HCT116 (cell line): ENCODE data around the gene MCRS1. TPM values are rescaled to one million over a fixed set of nuclear protein-coding genes. Genes with fewer than 3 reads are reported as not detected.

Experiments used
- ATAC-seq: fragments of 200-7000 bp; cut with Tn5 transposase; 2 replicates; pipeline ENCODE4 v1.9.1; 2020; ENCODE audit warnings: mild to moderate bottlenecking, moderate library complexity
- BruUV-seq: library from RNA; stranded (reverse); fragments of 400-500 nt; replicated peaks from 2 replicates; lab custom pipeline; 2021; lab: Mats Ljungman, UMichigan
- CTCF ChIA-PET: fragments of 300-600 bp; sonication (Branson Sonifier 250); formaldehyde crosslinking; loops from one replicate; lab custom pipeline; 2021; ENCODE audit warnings: antibody characterized with exemption; lab: Charles Lee
- POLR2A ChIA-PET: fragments of 300-600, 350-600 bp; sonication (Branson Sonifier 250); formaldehyde crosslinking; loops from one replicate; lab custom pipeline; 2021; ENCODE audit warnings: antibody characterized with exemption; lab: Charles Lee
- RAD21 ChIA-PET, 2 experiments: fragments of 300-600 bp; sonication (Branson Sonifier 250); formaldehyde crosslinking; loops; one replicate each; lab custom pipeline; 2023; ENCODE audit warnings: low total read pairs in 2 of 2; ENCODE audit not compliant: uncharacterized antibody in 2 of 2, unreplicated experiment in 2 of 2, low non-redundant PET in 1 of 2; lab: Charles Lee
- DNase-seq: peaks from one replicate; pipeline ENCODE4 v3.0.0-alpha.2; 2010; ENCODE audit warnings: low read depth, low spot score
- H2AFZ ChIP-seq: fragments of 200-600 bp; shearing (Covaris generic), sonication (generic); 2 replicates; pipeline ENCODE4 v1.6.1; 2017; ENCODE audit warnings: low read depth, mixed run types, mixed read lengths, antibody characterized with exemption, low read length; ENCODE audit not compliant: poor library complexity, severe bottlenecking
- H3K27ac ChIP-seq: 2 replicates; pipeline ENCODE4 v1.5.1; 2012; ENCODE audit warnings: low read depth, low read length
- H3K27me3 ChIP-seq: fragments of 200-600 bp; sonication (generic); 2 replicates; pipeline ENCODE4 v1.6.1; 2016; ENCODE audit warnings: mixed run types, low read length, mixed read lengths; ENCODE audit not compliant: insufficient read depth
- H3K36me3 ChIP-seq, 2 experiments: fragments of 200-500 bp in 1 of 2; fragments of 200-600 bp in 1 of 2; sonication (Bioruptor generic) in 1 of 2; sonication (generic) in 1 of 2; 2 replicates each; pipeline versions ENCODE4 v1.5.1 to v1.6.1; 2014 to 2016; ENCODE audit warnings: low read length in 2 of 2, inconsistent platforms in 1 of 2, mixed read lengths in 1 of 2, mixed run types in 1 of 2; ENCODE audit not compliant: insufficient read depth in 2 of 2, control insufficient read depth in 1 of 2
- H3K4me1 ChIP-seq, 2 experiments: fragments of 200-600 bp in 1 of 2; sonication (generic) in 1 of 2; 2 replicates each; pipeline versions ENCODE4 v1.5.1 to v1.6.1; 2012 to 2017; ENCODE audit warnings: low read length in 2 of 2, inconsistent platforms in 1 of 2, mild to moderate bottlenecking in 1 of 2, mixed read lengths in 1 of 2, mixed run types in 1 of 2, moderate library complexity in 1 of 2; ENCODE audit not compliant: insufficient read depth in 2 of 2, control insufficient read depth in 1 of 2
- H3K4me2 ChIP-seq: fragments of 200-600 bp; sonication (generic); 2 replicates; pipeline ENCODE4 v1.6.1; 2017; ENCODE audit warnings: mixed run types, low read length, mixed read lengths
- H3K4me3 ChIP-seq, 2 experiments: fragments of 200-600 bp in 1 of 2; sonication (generic) in 1 of 2; replicated peaks in 1 of 2; 2 replicates each; pipeline ENCODE4 v1.5.1; 2011 to 2016; ENCODE audit warnings: low read length in 2 of 2, control low read depth in 1 of 2, low read depth in 1 of 2, mild to moderate bottlenecking in 1 of 2, mixed read lengths in 1 of 2, mixed run types in 1 of 2
- H3K79me2 ChIP-seq: fragments of 200-600 bp; sonication (generic); 2 replicates; pipeline ENCODE4 v1.6.1; 2017; ENCODE audit warnings: mild to moderate bottlenecking, mixed run types, low read length, moderate library complexity, mixed read lengths; ENCODE audit not compliant: insufficient read depth
- H3K9ac ChIP-seq: fragments of 200-600 bp; sonication (generic); 2 replicates; pipeline ENCODE4 v1.6.1; 2016; ENCODE audit warnings: low read length, mixed read lengths
- H3K9me2 ChIP-seq: fragments of 200-600 bp; sonication (generic), shearing (Covaris generic); 2 replicates; pipeline ENCODE4 v1.6.1; 2017; ENCODE audit warnings: mixed run types, mild to moderate bottlenecking, moderate library complexity; ENCODE audit not compliant: insufficient read depth
- H3K9me3 ChIP-seq, 2 experiments: fragments of 200-500 bp in 1 of 2; fragments of 200-600 bp in 1 of 2; sonication (Bioruptor generic) in 1 of 2; sonication (generic) in 1 of 2; 2 replicates each; pipeline ENCODE4 v1.6.1; 2014 to 2017; ENCODE audit warnings: low read length in 2 of 2, mixed read lengths in 2 of 2, inconsistent platforms in 1 of 2, low read depth in 1 of 2, mild to moderate bottlenecking in 1 of 2, mixed run types in 1 of 2, moderate library complexity in 1 of 2; ENCODE audit not compliant: control insufficient read depth in 1 of 2, insufficient read depth in 1 of 2
- H4K20me1 ChIP-seq: fragments of 200-600 bp; sonication (generic), shearing (Covaris generic); 2 replicates; pipeline ENCODE4 v1.6.1; 2017; ENCODE audit warnings: mixed run types, mild to moderate bottlenecking, moderate library complexity; ENCODE audit not compliant: insufficient read depth
- ATF3 ChIP-seq: IDR thresholded peaks from 2 replicates; pipeline ENCODE4 v1.6.1; 2012
- CEBPB ChIP-seq: IDR thresholded peaks from 2 replicates; pipeline ENCODE4 v1.6.1; 2012; ENCODE audit warnings: low read depth
- ELF1 ChIP-seq: IDR thresholded peaks from 2 replicates; pipeline ENCODE4 v1.6.1; 2012; ENCODE audit warnings: low read depth, borderline replicate concordance
- EZH2phosphoT487 ChIP-seq: fragments of 200-600 bp; IDR thresholded peaks from 2 replicates; pipeline ENCODE4 v1.6.1; 2018; ENCODE audit warnings: antibody characterized with exemption, borderline replicate concordance
- FOSL1 ChIP-seq: IDR thresholded peaks from 2 replicates; pipeline ENCODE4 v1.6.1; 2012; ENCODE audit warnings: low read depth
- JUND ChIP-seq: IDR thresholded peaks from 2 replicates; pipeline ENCODE4 v1.6.1; 2012
- MAX ChIP-seq: IDR thresholded peaks from 2 replicates; pipeline ENCODE4 v1.6.1; 2012
- RAD21 ChIP-seq: IDR thresholded peaks from 2 replicates; pipeline ENCODE4 v1.6.1; 2012; ENCODE audit warnings: low read depth, mild to moderate bottlenecking
- REST ChIP-seq: IDR thresholded peaks from 2 replicates; pipeline ENCODE4 v1.6.1; 2012; ENCODE audit warnings: low read depth
- SIN3A ChIP-seq: IDR thresholded peaks from 2 replicates; pipeline ENCODE4 v1.6.1; 2012; ENCODE audit warnings: low read depth
- SP1 ChIP-seq: IDR thresholded peaks from 2 replicates; pipeline ENCODE4 v1.6.1; 2012; ENCODE audit warnings: low read depth
- TCF7L2 ChIP-seq: IDR thresholded peaks from 2 replicates; pipeline ENCODE4 v1.7.0; 2011; ENCODE audit warnings: borderline replicate concordance, inconsistent platforms; ENCODE audit not compliant: insufficient read depth, insufficient read length; ENCODE audit errors: extremely low read depth
- intact Hi-C: fragments of 100-400 bp; cut with micrococcal nuclease; formaldehyde crosslinking; loops from 2 replicates; pipeline ENCODE4 v1.10.0; 2022
- total RNA-seq: library from RNA; stranded (reverse); gene quantifications from one replicate; pipeline ENCODE4 v1.2.1, GENCODE V29; 2021; ENCODE audit not compliant: unreplicated experiment
- TF ChIP-seq, protein P1 (sequence below): IDR thresholded peaks from 2 replicates; pipeline ENCODE4 v1.6.1; 2011; ENCODE audit warnings: mild to moderate bottlenecking, low read length, moderate library complexity; ENCODE audit not compliant: insufficient replicate concordance; ENCODE audit errors: extremely low read depth

The MCRS1 gene
- total RNA-seq, 1 experiment from 2014 or later: 91.9 TPM

GRCh38 chr12:49584591-49584990 lies 16.6 kb upstream of the MCRS1 start:
- Histone ChIP-seq H3K4me2 (no peak overlapping the region), H3K9me2 (no peaks in the 10 kb centered on the region), H3K9ac (no peak overlapping the region), H3K9me3 (no peaks in the 10 kb centered on the region), H3K27me3 (no peaks in the 10 kb centered on the region), H3K36me3 (peaks cover 0 to 2% of the 10 kb centered on the region in 2 experiments; a peak in 1 of 4 replicates), H3K4me3 (no peak overlapping the region), H2AFZ (no peak overlapping the region), H3K79me2 (no peaks in the 10 kb centered on the region; the same call in 1 of the 2 replicates), H4K20me1 (no peaks in the 10 kb centered on the region), H3K27ac (no peak overlapping the region), H3K4me1 (peaks cover 7 to 11% of the 10 kb centered on the region in 2 experiments; a peak in 3 of 4 replicates)
- RAD21 ChIA-PET: no interaction called here
- DNase-seq: no peak
- no TSS peak for BruUV-seq
- POLR2A ChIA-PET: no interaction called here
- CTCF ChIA-PET: interaction anchor here (1.1 kb wide), 1 partner anchor 253 kb away, joined by 5 read pairs; no protein-coding TSS in a partner anchor
- no peak for ATAC-seq
- intact Hi-C loops: no loop called here
- TF ChIP-seq SIN3A (no peak), EZH2phosphoT487 (no peak), FOSL1 (no peak)

- no TSS peak for BruUV-seq
- no peak overlapping the region for H2AFZ ChIP-seq
- no peaks in the 10 kb centered on the region for H4K20me1 ChIP-seq
- H3K9me2 ChIP-seq: no peaks in the 10 kb centered on the region
- H3K27ac ChIP-seq: no peak overlapping the region
- H3K4me2 ChIP-seq: no peak overlapping the region
- intact Hi-C loops: no loop called here
- H3K27me3 ChIP-seq: no peaks in the 10 kb centered on the region
- peaks cover 0 to 2% of the 10 kb centered on the region in 2 experiments; a peak in 1 of 4 replicates for H3K36me3 ChIP-seq
- no peaks in the 10 kb centered on the region for H3K9me3 ChIP-seq
- no peak for ATAC-seq
- no peaks in the 10 kb centered on the region; the same call in 1 of the 2 replicates for H3K79me2 ChIP-seq
- ChIA-PET POLR2A (no interaction called here), RAD21 (no interaction called here), CTCF (interaction anchor here (1.0 to 1.1 kb wide), 2 partner anchors 225 to 252 kb away, joined by 3 to 5 read pairs; no protein-coding TSS in a partner anchor)
- H3K9ac ChIP-seq: no peak overlapping the region
- H3K4me3 ChIP-seq: no peak overlapping the region
- no peak for DNase-seq
- peaks cover 7 to 11% of the 10 kb centered on the region in 2 experiments; a peak in 3 of 4 replicates for H3K4me1 ChIP-seq
- TF ChIP-seq FOSL1 (no peak), ELF1 (no peak), CEBPB (no peak), SIN3A (no peak), JUND (no peak), SP1 (no peak), MAX (no peak), RAD21 (no peak), ATF3 (no peak), TCF7L2 (no peak), REST (no peak)
- TF ChIP-seq, protein P1, sequence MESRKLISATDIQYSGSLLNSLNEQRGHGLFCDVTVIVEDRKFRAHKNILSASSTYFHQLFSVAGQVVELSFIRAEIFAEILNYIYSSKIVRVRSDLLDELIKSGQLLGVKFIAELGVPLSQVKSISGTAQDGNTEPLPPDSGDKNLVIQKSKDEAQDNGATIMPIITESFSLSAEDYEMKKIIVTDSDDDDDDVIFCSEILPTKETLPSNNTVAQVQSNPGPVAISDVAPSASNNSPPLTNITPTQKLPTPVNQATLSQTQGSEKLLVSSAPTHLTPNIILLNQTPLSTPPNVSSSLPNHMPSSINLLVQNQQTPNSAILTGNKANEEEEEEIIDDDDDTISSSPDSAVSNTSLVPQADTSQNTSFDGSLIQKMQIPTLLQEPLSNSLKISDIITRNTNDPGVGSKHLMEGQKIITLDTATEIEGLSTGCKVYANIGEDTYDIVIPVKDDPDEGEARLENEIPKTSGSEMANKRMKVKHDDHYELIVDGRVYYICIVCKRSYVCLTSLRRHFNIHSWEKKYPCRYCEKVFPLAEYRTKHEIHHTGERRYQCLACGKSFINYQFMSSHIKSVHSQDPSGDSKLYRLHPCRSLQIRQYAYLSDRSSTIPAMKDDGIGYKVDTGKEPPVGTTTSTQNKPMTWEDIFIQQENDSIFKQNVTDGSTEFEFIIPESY: no peak
Measured at GRCh38 chr12:49583366-49584094, 15.6 kb upstream of the MCRS1 start.
